Progenitor cell of endocrine pancreas (in vitro differentiated cells): Measurements from ENCODE around the gene ANGPT4. TPM values are rescaled to one million over a fixed set of nuclear protein-coding genes. Genes with fewer than 3 reads are reported as not detected.
A peak's percentile ranks its signal among the peaks of the same experiment; 100 is the strongest.

Source experiments
- DNase-seq: peaks from one replicate; pipeline ENCODE4 v3.0.0; 2021; ENCODE audit warnings: low spot score; ENCODE audit not compliant: unreplicated experiment
- H3K27ac Mint-ChIP-seq: 2 replicates; pipeline ENCODE4 v1.8.0; 2021; ENCODE audit warnings: mild to moderate bottlenecking, moderate library complexity, mixed read lengths
- H3K27me3 Mint-ChIP-seq: 2 replicates; pipeline ENCODE4 v1.8.0; 2021; ENCODE audit warnings: mixed read lengths
- H3K36me3 Mint-ChIP-seq: 2 replicates; pipeline ENCODE4 v1.8.0; 2022; ENCODE audit warnings: mixed read lengths; ENCODE audit not compliant: insufficient read depth
- H3K4me1 Mint-ChIP-seq: 2 replicates; pipeline ENCODE4 v1.8.0; 2021; ENCODE audit warnings: low read depth, mixed read lengths
- H3K4me3 Mint-ChIP-seq: 2 replicates; pipeline ENCODE4 v1.8.0; 2021; ENCODE audit warnings: low read depth, mild to moderate bottlenecking, moderate library complexity, mixed read lengths
- H3K9me3 Mint-ChIP-seq: 2 replicates; pipeline ENCODE4 v1.8.0; 2021; ENCODE audit warnings: low read depth, mixed read lengths
- total RNA-seq: library from RNA; stranded (reverse); gene quantifications from 2 replicates; pipeline ENCODE4 v1.2.1, GENCODE V29; 2021
- TF ChIP-seq, protein P1 (sequence below): fragments of 200-600 bp; sonication (generic); IDR thresholded peaks from one replicate; pipeline ENCODE4 v1.5.0; 2021; ENCODE audit warnings: antibody characterized with exemption, mild to moderate bottlenecking; ENCODE audit not compliant: unreplicated experiment

Gene ANGPT4
- total RNA-seq, 1 donor from 2014 or later: not detected

DNA sequence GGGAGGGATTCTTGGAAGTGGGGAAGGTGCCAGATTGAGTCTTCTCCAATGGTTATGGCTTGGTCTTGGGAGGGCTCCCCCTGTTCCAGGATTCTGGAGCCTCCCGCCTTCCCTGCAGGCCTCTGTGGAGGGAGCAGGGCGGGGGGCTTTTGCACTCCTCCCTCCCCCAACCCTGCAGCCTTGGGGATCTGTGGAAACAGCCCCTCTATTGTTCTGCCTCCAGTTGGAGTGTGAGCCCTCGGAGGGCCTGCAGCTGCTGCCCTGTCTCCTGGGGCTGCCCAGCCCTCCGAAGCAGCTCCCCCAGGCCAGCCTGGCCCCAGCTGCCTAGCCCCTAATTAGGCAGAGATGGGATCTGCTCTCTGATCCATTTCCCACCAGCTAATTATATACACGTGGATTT, 67.9 kb downstream of the ANGPT4 start:
- H3K36me3 Mint-ChIP-seq: peaks cover 6% of the 10 kb centered on the region
- TF ChIP-seq, protein P1, sequence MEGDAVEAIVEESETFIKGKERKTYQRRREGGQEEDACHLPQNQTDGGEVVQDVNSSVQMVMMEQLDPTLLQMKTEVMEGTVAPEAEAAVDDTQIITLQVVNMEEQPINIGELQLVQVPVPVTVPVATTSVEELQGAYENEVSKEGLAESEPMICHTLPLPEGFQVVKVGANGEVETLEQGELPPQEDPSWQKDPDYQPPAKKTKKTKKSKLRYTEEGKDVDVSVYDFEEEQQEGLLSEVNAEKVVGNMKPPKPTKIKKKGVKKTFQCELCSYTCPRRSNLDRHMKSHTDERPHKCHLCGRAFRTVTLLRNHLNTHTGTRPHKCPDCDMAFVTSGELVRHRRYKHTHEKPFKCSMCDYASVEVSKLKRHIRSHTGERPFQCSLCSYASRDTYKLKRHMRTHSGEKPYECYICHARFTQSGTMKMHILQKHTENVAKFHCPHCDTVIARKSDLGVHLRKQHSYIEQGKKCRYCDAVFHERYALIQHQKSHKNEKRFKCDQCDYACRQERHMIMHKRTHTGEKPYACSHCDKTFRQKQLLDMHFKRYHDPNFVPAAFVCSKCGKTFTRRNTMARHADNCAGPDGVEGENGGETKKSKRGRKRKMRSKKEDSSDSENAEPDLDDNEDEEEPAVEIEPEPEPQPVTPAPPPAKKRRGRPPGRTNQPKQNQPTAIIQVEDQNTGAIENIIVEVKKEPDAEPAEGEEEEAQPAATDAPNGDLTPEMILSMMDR: no peak
- H3K27me3 Mint-ChIP-seq: no peaks in the 10 kb centered on the region
- H3K27ac Mint-ChIP-seq: no peak overlapping the region
- no peak for DNase-seq
- H3K4me3 Mint-ChIP-seq: no peak overlapping the region
- peaks cover 3% of the 10 kb centered on the region for H3K4me1 Mint-ChIP-seq
- no peaks in the 10 kb centered on the region for H3K9me3 Mint-ChIP-seq

DNA sequence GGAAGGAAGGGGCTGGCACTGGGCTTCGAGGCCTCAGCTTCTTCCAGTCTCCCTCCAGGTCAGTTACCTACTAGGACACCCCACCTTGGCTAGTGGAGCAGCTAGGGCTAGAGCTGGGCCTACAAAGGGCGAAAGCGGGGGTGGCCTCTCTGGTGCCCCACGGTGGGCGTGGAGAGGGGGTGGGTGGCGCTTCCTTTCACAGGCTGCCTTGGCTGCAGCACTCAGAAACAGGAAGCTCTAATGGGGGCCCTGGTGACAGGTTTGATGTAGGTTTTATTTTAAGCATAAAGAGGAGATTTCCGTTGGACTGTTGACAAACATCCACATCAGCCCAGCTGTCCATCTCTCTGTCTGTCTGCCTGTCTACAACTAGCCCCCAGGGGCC, 69.2 kb downstream of the ANGPT4 start:
- no peaks in the 10 kb centered on the region for H3K9me3 Mint-ChIP-seq
- peaks cover 8% of the 10 kb centered on the region for H3K4me1 Mint-ChIP-seq
- DNase-seq: no peak
- H3K27me3 Mint-ChIP-seq: peaks cover 3% of the 10 kb centered on the region
- TF ChIP-seq, protein P1: no peak
- H3K27ac Mint-ChIP-seq: no peak overlapping the region
- H3K36me3 Mint-ChIP-seq: peaks cover 6% of the 10 kb centered on the region
- no peak overlapping the region for H3K4me3 Mint-ChIP-seq

- Mint-ChIP-seq H3K4me3 (peak overlapping the region; percentile 47), H3K36me3 (peaks cover 6% of the 10 kb centered on the region), H3K27me3 (peaks cover 3% of the 10 kb centered on the region), H3K9me3 (no peaks in the 10 kb centered on the region), H3K27ac (no peak overlapping the region), H3K4me1 (peaks cover 10% of the 10 kb centered on the region)
- DNase-seq: no peak
- TF ChIP-seq, protein P1: no peak
These were observed 69.9 kb downstream of the ANGPT4 start for GRCh38 chr20:845941-846893.

GRCh38 chr20:845226-845868, 70.8 kb downstream of the ANGPT4 start:
- no peak for DNase-seq
- TF ChIP-seq, protein P1: no peak
- Mint-ChIP-seq H3K9me3 (no peaks in the 10 kb centered on the region), H3K4me3 (no peak overlapping the region), H3K36me3 (peaks cover 5% of the 10 kb centered on the region), H3K27me3 (peaks cover 3% of the 10 kb centered on the region), H3K27ac (no peak overlapping the region), H3K4me1 (peaks cover 10% of the 10 kb centered on the region)

DNA sequence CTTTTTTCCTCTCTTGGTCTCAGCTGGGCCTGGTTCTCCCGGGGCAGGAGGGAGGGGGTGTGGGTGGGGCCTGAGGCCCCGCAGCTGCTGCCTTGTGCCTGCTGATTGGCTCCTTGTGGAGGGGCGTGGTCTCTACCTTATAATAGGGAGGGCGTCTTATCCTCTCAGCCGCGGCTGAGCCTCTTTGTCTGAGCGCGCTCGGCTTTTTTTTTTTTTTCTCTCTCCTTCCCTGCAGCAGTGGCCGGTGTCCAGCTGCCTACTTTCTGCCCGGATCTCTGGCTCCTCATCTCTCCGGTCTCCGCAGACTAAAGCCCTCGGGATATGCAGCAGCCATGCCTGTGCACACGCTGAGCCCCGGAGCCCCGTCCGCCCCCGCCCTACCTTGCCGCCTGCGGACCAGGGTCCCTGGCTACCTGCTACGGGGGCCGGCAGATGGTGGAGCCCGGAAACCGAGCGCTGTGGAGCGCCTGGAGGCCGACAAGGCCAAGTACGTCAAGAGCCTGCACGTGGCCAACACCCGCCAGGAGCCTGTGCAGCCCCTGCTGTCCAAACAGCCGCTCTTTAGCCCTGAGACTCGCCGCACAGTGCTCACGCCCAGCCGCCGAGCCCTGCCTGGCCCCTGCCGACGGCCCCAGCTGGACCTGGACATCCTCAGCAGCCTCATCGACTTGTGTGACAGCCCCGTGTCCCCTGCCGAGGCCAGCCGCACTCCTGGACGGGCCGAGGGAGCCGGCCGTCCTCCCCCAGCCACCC, 71.5 kb downstream of the ANGPT4 start:
- Mint-ChIP-seq H3K27me3 (peaks cover 3% of the 10 kb centered on the region), H3K4me1 (peaks cover 10% of the 10 kb centered on the region), H3K4me3 (peak overlapping the region; percentile 70), H3K9me3 (no peaks in the 10 kb centered on the region), H3K36me3 (peaks cover 5% of the 10 kb centered on the region), H3K27ac (peak overlapping the region; percentile 93)
- TF ChIP-seq, protein P1: no peak
- DNase-seq: peak; percentile 76
